ENCODE measurements around the gene TP53I13.

TP53I13 gene

DNA sequence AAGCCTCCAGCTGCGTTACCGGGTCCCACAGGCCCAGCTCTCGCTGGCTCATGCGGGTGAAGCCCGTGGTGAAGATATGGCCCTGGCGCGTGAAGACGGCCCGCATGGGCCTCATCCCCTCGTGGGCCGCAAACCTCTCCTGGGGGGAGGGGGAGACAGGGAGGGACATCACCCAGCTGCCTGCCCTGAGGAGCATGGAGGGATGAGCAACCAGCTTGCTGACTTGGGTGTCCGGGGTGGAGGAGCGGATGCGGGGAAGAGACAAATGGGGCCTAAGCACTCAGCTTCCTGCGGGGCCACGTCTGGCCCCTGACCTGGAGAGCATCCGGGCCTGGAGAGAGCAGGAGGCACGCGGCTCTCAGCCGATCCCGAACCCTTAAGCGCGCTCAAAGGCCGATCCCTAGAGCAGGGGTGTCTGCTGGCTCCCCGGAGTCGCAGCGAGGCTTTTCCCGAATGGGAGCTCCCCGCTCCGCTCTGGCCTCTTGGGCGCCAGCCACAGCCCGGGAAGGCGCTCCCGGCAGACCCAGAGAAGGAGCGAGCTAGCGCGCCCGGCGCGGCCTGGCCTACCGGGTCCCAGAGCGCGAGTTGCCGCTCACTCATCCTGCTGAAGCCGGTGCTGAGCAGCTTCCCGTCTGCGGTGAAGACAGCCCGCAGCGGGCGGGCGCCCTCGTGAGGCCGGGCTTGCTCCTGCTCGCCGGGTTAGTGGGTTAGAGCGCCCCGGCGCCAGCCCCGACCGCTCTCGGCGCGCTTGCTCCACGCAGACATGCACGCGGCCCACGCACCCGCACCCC lies 49.2 kb downstream of the TP53I13 start:
- peak; percentile 91 for DNase-seq

GRCh38 chr17:29618272-29619065 lies 50.0 kb downstream of the TP53I13 start:
- DNase-seq = no peak

GRCh38 chr17:29619251-29619650 lies 50.8 kb downstream of the TP53I13 start:
- peak; percentile 35 for DNase-seq

DNA sequence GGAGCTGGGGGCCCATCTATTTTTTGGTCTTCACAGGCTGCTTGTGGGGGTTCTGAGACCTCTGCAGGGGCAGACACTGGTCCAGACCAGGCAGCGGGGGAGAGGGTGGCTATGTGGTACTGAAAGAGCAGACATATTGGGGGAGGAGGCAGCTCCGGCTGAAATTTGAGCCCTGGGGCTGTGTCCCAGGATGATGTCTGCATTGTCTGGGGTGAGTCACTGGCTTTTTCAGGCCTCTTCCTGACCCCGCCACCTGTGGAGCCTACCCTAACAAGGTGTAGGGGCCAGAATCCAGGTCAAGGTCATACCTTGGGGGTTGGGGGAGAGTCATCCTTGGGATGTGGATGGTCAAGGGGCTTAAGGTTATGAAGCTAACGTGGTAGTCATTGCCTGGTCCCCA lies 51.8 kb downstream of the TP53I13 start:
- peak; percentile 46 for DNase-seq

DNA sequence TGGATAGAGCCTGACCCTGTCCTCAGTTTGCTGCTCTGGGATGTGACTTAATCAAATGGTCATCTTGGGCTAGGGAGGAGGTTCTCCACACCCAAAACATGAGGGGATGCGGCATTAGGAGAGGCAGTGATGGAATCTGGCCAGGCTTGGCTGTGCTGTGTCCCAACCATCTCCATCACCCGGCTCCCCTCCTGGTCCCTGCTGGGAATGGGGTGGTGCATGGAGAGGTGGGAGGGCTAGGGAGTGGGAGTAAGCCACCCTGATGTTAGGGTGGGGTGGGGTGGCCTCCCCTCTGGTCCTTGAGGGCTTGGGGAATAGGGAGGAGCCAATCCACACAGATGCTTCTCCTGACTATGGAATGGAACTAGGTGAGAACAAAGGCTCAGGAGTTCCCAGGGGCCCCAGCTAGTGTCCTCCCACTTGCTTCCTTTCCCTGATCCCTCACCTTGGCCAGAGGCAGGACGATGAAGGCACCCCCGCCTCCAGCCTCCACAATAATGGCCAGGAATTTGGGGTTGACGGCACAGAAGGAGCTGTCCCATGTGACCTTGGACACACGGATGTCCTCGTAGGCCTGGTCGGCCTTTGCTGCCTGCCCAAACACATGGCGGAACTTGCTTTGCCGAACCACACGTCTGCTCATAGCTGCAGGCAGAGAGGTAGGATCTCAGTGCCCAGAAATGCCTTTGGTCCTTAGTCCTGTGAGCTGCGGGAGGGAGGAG lies 52.4 kb downstream of the TP53I13 start:
- no peak for DNase-seq

DNA sequence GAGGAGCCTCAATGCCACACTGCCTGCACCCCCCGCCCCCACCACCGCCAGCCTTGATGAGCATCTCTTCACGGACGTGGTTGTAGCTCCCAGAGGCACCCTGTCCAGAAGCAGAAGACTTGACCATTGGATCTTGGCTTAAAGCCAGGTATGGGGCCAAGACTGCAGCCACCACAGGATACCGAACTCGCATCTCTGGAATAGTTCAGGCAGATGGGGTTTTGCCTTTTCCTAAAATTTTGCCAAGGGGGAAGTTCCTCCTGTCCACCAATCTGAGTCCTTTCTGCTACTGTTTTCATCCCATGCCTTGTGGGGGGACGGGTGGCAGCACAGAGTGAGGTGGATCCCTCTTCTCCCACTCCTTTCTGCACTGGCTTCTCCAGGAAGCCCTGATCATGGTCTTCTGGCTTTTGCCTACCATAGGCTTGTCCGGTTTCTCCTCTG lies 53.3 kb downstream of the TP53I13 start:
- DNase-seq = peak; percentile 10
